ENCODE data around the gene PROK1.
"Not testable (repeated sequence)": the region's sequence is repeated elsewhere in the genome, so short reads cannot be mapped to it uniquely, and the experiment has no call there.

The PROK1 gene

DNA sequence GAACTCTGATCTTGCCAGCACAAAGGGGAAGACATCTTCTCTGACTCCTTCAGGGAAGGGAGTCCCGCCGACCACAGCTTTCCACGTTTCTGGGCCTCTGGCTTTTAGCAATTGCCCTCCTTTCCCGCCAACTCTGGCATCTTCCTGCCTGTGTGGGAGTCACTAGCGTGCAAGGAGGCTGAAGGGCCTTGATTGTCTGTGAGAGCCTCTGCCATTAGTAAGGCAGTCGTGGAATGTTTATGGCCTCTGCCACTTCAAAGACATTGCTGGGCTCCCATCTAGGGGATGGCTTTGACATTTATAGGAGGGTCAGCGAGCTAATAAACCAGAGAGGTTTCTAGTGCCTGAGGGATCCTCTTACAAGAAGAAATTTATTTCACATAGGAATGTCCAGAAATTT is 14.3 kb upstream of the PROK1 start:
- no peak for DNase-seq (ENCODE audit: insufficient read length)

DNA sequence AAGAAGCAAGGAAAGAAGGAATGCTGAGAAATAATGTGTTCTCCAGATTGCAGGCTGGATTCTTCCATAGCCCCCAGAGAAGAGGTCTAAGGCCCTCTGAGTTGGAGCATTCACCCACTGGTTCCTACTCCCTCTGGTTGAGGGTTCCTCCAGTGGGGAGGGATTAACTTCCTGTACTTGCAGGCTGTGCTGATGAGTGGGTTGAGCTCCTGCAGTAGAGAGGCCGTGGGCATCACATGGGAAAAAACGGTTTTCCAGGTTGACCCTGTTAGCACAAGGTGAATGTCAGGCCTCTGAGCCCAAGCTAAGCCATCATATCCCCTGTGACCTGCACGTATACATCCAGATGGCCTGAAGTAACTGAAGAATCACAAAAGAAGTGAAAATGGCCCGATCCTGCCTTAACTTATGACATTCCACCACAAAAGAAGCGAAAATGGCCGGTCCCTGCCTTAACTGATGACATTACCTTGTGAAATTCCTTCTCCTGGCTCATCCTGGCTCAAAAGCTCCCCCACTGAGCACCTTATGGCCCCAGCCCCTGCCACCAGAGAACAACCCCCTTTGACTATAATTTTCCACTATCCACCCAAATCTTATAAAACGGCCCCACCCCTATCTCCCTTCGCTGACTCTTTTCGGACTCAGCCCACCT is 13.2 kb upstream of the PROK1 start:
- DNase-seq (ENCODE audit: insufficient read length); FAIRE-seq: not testable (repeated sequence)

More for the DNA sequence above, 14.3 kb upstream of the PROK1 start:
- no peak for TF ChIP-seq TAF1 (IDR thresholded peaks at IDR 0.05; ENCODE audit: borderline replicate concordance, low read depth, low read length)
- TF ChIP-seq POLR2A (IDR thresholded peaks at IDR 0.05; ENCODE audit: low read depth, low read length), result no peak
- TF ChIP-seq POLR2AphosphoS5 (IDR thresholded peaks at IDR 0.05; ENCODE audit: low read depth, low read length), result no peak
- FAIRE-seq, result no peak

DNA sequence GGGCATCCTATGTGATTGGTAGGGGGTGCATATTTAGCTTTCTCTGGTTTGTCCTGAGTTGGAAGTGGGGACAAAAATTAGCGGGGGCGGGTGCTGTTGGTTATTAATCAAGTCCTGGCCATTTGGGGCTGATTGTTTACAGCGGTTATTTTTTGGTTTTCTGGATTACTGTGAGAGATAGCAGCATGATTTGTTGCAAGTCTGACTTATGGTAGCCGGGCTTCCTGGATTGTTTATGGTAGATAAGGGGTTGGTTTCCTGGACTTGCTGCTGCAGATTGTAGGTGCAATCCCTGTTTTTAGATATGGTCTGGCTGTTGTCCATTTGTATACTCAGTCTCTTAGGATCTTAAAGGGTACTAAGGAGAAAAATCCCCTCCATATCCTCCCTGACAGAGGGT is 12.1 kb upstream of the PROK1 start:
- DNase-seq (ENCODE audit: insufficient read length) (no peak), FAIRE-seq (no peak)
- no peak for TF ChIP-seq POLR2A (IDR thresholded peaks at IDR 0.05; ENCODE audit: low read depth, low read length)
- TF ChIP-seq TAF1 (IDR thresholded peaks at IDR 0.05; ENCODE audit: borderline replicate concordance, low read depth, low read length), result no peak
- no peak for TF ChIP-seq POLR2AphosphoS5 (IDR thresholded peaks at IDR 0.05; ENCODE audit: low read depth, low read length)

DNA sequence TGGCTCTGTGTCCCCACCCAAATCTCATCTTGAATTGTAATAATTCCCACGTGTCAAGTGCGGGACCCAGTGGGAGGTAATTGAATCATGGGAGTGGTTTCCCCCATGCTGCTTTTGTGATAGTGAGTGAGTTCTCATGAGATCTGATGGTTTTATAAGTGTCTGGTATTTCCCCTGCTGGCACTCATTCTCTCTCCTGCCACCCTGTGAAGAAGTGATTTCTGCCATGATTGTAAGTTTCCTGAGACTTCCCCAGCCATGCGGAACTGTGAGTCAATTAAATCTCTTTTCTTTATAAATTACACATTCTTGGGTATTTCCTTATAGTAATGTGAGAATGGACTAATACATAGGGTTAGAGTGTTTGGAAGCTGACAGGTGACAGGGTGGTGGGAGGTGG is 11.1 kb upstream of the PROK1 start:
- DNase-seq (ENCODE audit: insufficient read length); FAIRE-seq: not testable (repeated sequence)

DNA sequence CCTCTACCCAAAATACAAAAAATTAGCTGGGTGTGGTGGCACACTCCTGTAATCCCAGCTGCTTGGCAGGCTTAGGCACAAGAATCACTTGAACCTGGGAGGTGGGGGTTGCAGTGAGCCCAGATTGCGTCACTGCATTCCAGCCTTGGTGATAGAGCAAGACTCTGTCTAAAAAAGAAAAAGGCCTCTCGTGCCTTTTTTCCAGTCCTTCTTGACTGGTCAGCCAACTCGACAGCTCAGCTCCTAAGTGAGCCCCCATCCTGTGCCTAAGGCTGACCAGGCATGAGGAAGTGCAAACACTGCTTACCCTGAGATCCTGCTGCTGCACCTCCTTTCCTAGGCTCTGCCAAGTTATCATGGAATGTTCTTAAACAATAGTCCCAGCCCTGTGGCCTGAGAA is 10.1 kb upstream of the PROK1 start:
- DNase-seq (ENCODE audit: insufficient read length) (no peak), FAIRE-seq (no peak)
- no peak for TF ChIP-seq POLR2AphosphoS5 (IDR thresholded peaks at IDR 0.05; ENCODE audit: low read depth, low read length)
- TF ChIP-seq TAF1 (IDR thresholded peaks at IDR 0.05; ENCODE audit: borderline replicate concordance, low read depth, low read length), result no peak
- no peak for TF ChIP-seq POLR2A (IDR thresholded peaks at IDR 0.05; ENCODE audit: low read depth, low read length)

DNA sequence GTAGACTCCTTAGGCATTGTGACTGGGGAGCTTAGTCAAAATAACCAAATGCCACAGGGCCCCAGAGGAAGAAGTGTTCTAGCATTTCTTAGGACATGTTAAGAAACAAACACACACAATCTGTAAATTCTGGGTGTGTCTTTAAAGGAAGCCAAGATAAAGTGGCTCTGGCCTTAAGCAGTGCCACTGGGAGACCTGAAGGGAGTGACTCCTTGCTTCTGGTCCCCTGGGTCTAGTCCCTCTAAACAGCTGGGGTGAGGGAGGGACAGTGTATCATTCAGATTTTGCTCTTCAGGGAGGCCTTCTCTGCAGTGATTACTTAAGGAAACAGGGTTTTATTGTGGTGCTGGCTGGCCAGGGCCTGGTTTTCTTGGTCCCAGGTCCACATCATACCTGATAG is 9.1 kb upstream of the PROK1 start:
- DNase-seq (ENCODE audit: insufficient read length), result no peak
- no peak for FAIRE-seq
- TF ChIP-seq TAF1 (IDR thresholded peaks at IDR 0.05; ENCODE audit: borderline replicate concordance, low read depth, low read length) (no peak), POLR2A (IDR thresholded peaks at IDR 0.05; ENCODE audit: low read depth, low read length) (no peak), POLR2AphosphoS5 (IDR thresholded peaks at IDR 0.05; ENCODE audit: low read depth, low read length) (no peak)

DNA sequence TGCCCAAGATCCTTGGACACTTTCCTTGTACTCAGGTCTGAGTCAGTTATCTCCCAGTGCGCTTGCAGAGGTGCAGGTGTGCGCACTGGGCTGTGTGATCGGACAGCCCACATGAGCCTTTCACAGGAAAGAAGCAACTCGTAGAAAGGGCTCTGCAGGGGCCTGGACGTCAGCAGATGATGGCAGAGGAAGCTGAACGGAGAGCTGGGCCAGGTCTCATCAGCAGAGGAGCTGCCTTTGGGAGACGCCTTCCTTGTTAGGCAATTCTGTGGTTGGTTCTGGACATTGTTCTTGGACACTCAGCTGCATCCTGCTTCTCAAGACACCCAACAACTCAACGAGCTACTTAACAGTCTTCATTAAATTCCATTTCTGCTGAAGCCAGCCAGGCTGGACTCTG is 7.5 kb upstream of the PROK1 start:
- no peak for TF ChIP-seq TAF1 (IDR thresholded peaks at IDR 0.05; ENCODE audit: borderline replicate concordance, low read depth, low read length)
- no peak for TF ChIP-seq POLR2A (IDR thresholded peaks at IDR 0.05; ENCODE audit: low read depth, low read length)
- TF ChIP-seq POLR2AphosphoS5 (IDR thresholded peaks at IDR 0.05; ENCODE audit: low read depth, low read length), result no peak
- no peak for DNase-seq (ENCODE audit: insufficient read length)
- no peak for FAIRE-seq

DNA sequence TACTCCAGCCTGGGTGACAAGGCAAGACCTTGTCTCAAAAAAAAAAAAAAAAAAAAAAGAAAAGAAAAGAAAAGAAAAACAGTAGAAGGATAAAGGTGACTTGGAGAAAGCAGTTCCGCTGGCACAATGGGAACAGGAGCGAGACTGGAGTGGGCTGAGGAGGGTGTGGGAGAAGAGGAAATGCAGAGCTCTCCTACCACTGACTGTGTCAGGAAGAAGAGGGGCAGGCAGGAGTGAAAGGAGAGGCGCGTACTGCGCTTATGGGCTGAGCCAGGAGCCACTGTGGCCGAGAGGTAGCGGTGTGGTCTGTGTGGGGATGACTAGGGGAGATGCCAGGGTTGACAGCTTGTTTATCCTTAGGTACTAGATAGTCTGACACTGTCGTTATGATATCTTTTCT is 6.4 kb upstream of the PROK1 start:
- DNase-seq (ENCODE audit: insufficient read length), result no peak
- TF ChIP-seq TAF1 (IDR thresholded peaks at IDR 0.05; ENCODE audit: borderline replicate concordance, low read depth, low read length) (no peak), POLR2A (IDR thresholded peaks at IDR 0.05; ENCODE audit: low read depth, low read length) (no peak), POLR2AphosphoS5 (IDR thresholded peaks at IDR 0.05; ENCODE audit: low read depth, low read length) (no peak)
- FAIRE-seq, result no peak

DNA sequence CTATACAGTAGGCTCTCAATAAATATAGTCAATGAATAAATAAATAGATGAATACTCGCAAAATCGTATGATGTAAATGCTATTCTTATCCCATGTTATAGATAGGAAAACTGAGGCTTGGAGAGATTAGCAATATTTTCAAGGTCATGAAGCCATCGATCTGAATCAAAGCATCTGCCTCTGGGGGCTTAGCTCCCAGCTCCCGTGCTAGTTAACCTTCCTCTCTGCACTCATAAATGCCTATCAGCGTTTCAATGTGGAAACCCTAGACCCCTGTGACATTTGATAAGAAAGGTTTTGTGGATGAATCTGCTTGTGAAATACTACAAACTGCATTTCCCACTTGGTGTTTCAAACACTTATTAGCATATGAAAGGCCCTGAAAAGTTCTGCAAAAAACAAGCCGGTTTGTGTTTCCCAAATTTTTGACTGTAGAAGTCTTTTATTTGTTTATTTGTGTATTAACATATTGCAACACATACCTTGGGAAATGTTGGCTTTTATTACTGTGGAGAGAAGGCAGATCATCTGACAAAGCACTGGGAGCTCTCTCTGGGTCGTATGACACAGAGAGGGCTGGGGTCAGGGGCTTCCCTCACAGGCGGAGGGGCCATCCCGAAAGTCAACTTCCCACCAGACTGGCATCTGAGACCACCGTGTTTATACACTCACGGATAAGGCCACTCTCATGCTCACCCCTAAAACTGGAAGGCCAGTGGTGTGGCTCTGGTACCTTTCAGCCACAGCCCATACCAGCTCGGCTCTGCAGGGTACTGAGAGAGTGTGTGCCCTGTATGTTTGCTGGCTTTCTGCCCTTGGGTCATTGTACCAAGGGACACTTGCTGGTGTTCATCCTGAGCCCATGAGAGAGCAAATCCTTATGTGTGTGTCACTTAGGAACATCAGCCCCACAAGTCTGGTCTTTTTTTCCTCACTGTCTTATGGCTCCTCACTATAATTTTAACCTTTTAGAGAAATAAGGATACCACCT is 993 bp upstream of the PROK1 start:
- TF ChIP-seq POLR2AphosphoS5 (IDR thresholded peaks at IDR 0.05; ENCODE audit: low read depth, low read length) (no peak), TAF1 (IDR thresholded peaks at IDR 0.05; ENCODE audit: borderline replicate concordance, low read depth, low read length) (no peak), POLR2A (IDR thresholded peaks at IDR 0.05; ENCODE audit: low read depth, low read length) (no peak)
- DNase-seq (ENCODE audit: insufficient read length) (no peak), FAIRE-seq (no peak)

DNA sequence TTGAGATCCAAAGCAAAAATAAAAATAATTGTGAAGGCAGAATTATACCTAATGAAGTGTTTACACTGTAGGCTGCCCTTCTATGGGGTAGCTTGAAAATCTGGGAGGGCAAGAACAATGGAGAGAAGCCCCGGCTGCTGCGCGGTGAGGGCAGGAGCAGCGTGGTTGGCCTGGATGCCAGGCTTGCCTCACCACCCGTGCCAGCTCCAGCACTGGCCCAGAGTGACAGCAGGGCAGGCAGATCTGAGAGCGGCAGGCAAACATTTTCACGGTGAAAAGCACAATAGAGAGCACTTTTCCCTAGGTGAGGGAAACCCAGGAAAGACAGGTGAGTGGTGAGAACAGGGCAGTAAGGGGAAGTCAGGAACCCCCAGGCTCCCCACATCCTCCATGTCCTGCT is 1.4 kb downstream of the PROK1 start:
- FAIRE-seq, result no peak
- no peak for DNase-seq (ENCODE audit: insufficient read length)
- TF ChIP-seq TAF1 (IDR thresholded peaks at IDR 0.05; ENCODE audit: borderline replicate concordance, low read depth, low read length), result no peak
- no peak for TF ChIP-seq POLR2A (IDR thresholded peaks at IDR 0.05; ENCODE audit: low read depth, low read length)
- no peak for TF ChIP-seq POLR2AphosphoS5 (IDR thresholded peaks at IDR 0.05; ENCODE audit: low read depth, low read length)

DNA sequence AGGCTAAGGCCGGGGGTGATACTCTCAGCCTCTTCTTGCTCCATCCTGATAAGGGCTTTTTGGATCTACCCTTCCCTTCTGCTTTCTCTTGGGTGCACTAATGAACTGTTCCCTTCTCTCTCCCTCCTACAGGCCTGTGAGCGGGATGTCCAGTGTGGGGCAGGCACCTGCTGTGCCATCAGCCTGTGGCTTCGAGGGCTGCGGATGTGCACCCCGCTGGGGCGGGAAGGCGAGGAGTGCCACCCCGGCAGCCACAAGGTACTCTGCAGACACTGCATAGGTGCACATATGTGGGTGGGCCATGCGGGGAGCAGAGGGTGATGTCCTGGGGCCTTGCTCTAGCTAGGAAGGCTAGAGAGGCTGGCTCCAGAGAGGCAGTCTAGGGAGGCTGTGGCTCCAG is 2.9 kb downstream of the PROK1 start:
- FAIRE-seq, result no peak
- TF ChIP-seq POLR2A (IDR thresholded peaks at IDR 0.05; ENCODE audit: low read depth, low read length), result no peak
- TF ChIP-seq TAF1 (IDR thresholded peaks at IDR 0.05; ENCODE audit: borderline replicate concordance, low read depth, low read length), result no peak
- TF ChIP-seq POLR2AphosphoS5 (IDR thresholded peaks at IDR 0.05; ENCODE audit: low read depth, low read length), result no peak
- no peak for DNase-seq (ENCODE audit: insufficient read length)

DNA sequence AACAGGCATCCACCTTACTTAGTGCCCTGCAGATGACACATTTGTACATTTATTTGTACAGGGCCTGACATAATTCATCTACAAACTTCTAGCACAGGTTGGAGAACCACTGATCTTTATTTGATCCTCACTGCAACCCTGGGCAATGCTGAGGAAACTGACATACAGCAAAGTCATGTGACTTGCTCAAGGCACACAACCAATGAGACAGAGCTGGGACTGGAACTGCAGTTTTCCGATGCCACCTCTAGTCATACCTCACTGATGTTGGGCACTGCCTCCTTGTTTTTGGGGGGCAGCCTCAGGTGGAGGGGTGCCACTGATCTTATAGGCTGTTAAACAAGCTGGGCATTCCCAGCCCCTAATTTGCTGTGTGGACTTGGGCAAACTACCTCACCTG is 3.4 kb downstream of the PROK1 start:
- DNase-seq (ENCODE audit: insufficient read length) (no peak), FAIRE-seq (no peak)
- TF ChIP-seq POLR2A (IDR thresholded peaks at IDR 0.05; ENCODE audit: low read depth, low read length), result no peak
- no peak for TF ChIP-seq TAF1 (IDR thresholded peaks at IDR 0.05; ENCODE audit: borderline replicate concordance, low read depth, low read length)
- no peak for TF ChIP-seq POLR2AphosphoS5 (IDR thresholded peaks at IDR 0.05; ENCODE audit: low read depth, low read length)
